HG02678 (cell line): ENCODE data around the gene GRAMD1A.

ENCODE experiments used
- ATAC-seq: cut with Tn5 transposase; IDR thresholded peaks from one replicate; pipeline ENCODE4 v1.9.1; 2021; ENCODE audit warnings: mild to moderate bottlenecking, moderate library complexity; ENCODE audit not compliant: unreplicated experiment

Gene GRAMD1A

DNA sequence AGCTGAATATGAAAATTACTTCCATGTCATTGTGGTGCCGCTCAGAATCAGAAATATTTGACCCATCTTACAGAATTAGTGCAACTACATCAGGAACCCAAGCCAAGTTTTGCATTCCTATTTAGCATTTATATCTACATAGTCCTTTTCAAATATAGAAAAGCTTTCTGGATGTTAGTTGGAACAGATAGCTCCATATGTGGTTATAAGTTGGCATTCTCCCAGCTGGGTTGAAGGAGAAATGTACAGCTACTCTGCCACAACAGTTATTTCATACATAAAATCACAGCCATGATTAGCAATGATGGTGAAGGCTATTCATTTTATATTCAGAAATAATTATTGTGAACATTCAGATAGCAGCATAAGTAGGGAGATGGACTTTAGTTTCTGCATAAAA lies 69.6 kb downstream of the GRAMD1A start:
- no peak for ATAC-seq

DNA sequence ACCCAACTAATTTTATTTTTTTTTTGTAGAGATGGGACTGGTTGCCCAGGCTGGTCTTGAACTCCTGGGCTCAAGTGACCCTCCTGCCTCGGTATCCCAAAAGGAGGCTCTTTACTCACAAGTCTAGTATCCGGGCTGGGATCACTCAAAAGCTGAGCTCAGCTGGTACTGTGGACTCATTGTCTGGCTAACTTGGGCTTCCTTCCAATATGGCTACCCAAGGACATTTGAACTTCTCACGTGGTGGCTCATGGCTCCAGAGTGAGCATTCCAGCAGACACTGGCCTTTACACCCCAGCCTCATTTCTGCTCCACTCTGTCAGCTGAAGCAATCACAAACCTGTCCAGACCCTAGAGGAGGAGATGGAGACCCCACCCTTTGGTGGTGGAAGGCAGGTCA lies 70.3 kb downstream of the GRAMD1A start:
- no peak for ATAC-seq

DNA sequence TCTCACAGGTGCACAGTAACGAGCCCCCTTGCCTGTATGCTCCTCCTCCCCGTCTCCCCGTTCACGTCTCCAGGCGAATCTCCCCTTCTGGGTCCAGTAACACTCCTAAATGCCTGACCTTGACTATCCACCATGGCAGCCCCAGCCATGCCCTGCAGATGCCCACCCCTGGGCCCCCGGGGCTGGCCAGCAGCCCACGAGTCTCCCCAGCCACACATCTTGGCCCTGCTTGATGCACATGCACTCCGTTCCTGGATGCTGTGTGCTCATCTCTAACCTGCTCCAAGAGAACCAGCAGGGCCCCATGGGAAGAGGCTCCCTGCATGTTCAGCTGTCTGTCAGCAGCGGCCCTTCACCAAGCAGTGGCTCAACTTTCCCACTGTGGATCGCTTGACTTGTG lies 73.4 kb downstream of the GRAMD1A start:
- no peak for ATAC-seq

DNA sequence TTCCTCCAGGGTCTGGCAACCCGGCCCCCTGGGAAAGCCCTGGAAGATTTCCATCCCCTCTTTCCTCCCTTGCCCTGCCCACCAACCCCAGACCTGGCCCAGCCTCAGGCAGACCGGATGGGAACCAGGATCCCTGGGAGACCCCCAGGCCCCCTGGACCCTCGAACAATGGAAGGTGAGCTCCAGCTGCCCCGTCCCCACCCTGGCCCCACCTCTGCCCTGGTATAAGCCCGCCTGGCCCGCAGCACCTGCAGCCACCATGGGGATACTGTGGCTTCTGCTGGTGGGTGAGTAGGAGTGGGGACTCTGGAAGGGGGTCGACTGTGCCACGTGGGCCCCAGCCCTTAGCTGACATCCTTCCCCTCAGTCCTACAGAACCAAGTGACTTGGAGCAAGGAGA lies 73.8 kb downstream of the GRAMD1A start:
- no peak for ATAC-seq

DNA sequence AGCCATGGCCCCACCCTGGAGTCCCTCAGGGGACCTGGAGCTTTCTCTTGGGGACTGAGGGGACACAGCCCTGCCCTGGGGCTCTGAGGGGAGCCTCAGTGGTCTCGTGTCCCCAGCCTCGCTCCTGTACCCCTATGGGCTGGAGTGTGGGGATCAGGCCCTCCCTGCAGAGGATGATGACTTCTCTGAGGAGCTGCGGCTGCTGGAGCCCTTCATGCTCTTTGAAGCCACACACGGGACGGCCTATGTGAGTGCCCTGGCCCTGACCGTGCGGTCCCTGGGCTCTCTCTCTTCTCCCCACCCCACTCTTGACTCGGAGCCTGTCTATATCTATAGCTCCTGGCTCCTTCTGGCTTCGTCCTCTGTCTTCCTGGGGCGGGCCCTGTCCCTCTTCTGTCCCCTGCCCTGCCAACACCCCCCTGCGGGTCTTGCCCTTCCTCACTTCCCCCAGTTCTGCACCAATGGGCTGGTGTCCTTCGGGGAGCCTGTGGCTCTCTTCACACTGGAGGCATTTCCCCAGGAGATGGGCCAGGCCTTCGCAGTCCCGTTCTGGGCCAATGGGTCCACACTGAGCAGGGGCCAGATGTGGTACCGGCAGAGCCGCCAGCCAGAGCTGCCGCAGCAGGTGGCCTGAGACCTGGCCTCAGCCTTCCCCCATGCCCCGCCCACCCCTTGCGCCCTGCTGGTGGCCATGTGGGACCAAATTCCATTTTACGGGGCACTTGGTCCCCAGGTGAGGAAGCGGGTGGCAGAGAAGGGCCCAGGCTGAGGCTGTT lies 74.5 kb downstream of the GRAMD1A start:
- ATAC-seq: no peak

DNA sequence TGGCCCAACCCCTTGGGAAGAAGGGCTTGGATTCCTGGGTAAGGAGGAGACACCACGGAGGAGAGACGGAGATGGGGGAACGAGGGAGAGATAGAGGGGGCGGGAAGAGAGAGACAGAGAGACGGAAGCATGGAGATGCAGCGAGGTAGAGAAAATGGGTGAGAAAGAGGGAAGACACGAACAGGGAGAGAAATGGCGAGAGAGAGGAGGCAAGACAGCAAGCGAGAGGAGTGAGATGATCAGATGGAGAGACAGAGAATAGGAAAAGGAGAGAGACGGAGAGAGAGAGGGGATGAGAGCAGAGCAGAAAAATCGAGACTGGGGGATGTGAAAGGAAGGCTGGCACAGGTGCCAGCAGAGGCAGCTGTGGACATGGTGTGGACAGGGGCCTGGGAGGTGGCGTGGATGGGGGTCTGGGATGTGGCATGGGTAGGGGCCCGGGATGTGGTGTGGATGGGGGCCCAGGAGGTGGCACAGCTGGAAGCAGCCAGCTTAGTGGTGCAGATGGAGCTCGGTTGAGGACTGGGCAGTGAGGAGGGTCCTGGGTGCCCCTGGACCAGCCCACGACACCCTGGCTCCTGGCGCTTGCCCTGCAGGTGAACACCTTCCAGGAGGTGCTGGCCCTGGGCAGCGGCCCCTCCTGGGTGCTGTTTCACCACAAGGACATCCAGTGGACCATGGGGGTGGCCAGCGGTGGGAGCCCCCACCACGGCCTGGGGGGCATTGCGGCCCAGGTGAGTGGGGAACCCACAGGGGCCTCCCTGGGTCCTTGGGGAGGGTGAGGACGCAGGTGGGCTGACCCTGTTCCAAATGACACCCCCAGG lies 75.3 kb downstream of the GRAMD1A start:
- no peak for ATAC-seq

DNA sequence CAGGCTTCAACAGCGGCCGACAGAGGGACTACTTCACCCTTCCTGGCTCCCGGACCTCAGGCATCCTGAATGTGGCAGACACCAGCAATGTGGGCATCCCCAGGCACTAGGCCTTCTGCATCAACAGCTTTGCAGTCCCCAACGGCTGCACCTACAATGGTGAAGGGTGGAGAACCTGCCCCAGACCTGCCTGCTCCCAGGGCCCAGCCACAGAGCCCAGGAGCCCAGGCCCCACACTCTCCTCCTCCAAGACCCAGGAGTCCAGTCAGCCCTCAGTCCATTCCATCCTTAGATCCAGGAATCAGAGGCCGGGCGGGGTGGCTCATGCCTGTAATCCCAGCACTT lies 75.9 kb downstream of the GRAMD1A start:
- no peak for ATAC-seq
